GM06990 (cell line): ENCODE measurements around the gene CASTOR1.

ENCODE experiments used
- DNase-seq: peaks from one replicate; pipeline ENCODE4 v3.0.0-alpha.2; 2011; ENCODE audit not compliant: insufficient read length; ENCODE audit errors: extremely low read depth
- H3K27me3 ChIP-seq: replicated peaks from 2 replicates; pipeline ENCODE4 v1.6.0; 2011; ENCODE audit warnings: low read length; ENCODE audit not compliant: control insufficient read depth, insufficient read depth
- H3K36me3 ChIP-seq: 2 replicates; pipeline ENCODE4 v1.5.1; 2011; ENCODE audit warnings: low read length; ENCODE audit not compliant: control insufficient read depth, insufficient read depth
- H3K4me3 ChIP-seq: replicated peaks from 2 replicates; pipeline ENCODE4 v1.5.1; 2011; ENCODE audit warnings: low read depth, mild to moderate bottlenecking, control low read depth, low read length
- CTCF ChIP-seq: IDR thresholded peaks from 2 replicates; pipeline ENCODE4 v1.5.1; 2011; ENCODE audit warnings: low read length, control low read depth, mild to moderate bottlenecking, inconsistent platforms; ENCODE audit not compliant: insufficient read depth, poor library complexity, severe bottlenecking

The CASTOR1 gene

GRCh38 chr22:30306627-30307011, 17.3 kb upstream of the CASTOR1 start:
- Histone ChIP-seq H3K36me3 (peaks cover 7% of the 10 kb centered on the region), H3K27me3 (no peaks in the 10 kb centered on the region), H3K4me3 (peak overlapping the region; percentile 16)
- no peak for TF ChIP-seq CTCF
- DNase-seq, result no peak

- no peaks in the 10 kb centered on the region for H3K27me3 ChIP-seq
- no peak for TF ChIP-seq CTCF
- peak overlapping the region; percentile 47 for H3K4me3 ChIP-seq
- no peak for DNase-seq
- H3K36me3 ChIP-seq, result peaks cover 8% of the 10 kb centered on the region
Observed at GRCh38 chr22:30305906-30306626, 16.8 kb upstream of the CASTOR1 start.

GRCh38 chr22:30305519-30305905, 16.2 kb upstream of the CASTOR1 start:
- no peak for TF ChIP-seq CTCF
- Histone ChIP-seq H3K4me3 (peak overlapping the region; percentile 47), H3K27me3 (no peaks in the 10 kb centered on the region), H3K36me3 (peaks cover 11% of the 10 kb centered on the region)
- DNase-seq, result peak; percentile 72

GRCh38 chr22:30304495-30305244, 15.4 kb upstream of the CASTOR1 start:
- no peak for TF ChIP-seq CTCF
- H3K36me3 ChIP-seq, result peaks cover 15% of the 10 kb centered on the region
- H3K27me3 ChIP-seq, result no peaks in the 10 kb centered on the region
- DNase-seq, result no peak
- no peak overlapping the region for H3K4me3 ChIP-seq

- no peak for TF ChIP-seq CTCF
- Histone ChIP-seq H3K27me3 (no peaks in the 10 kb centered on the region), H3K36me3 (peaks cover 28% of the 10 kb centered on the region), H3K4me3 (no peak overlapping the region)
- DNase-seq, result no peak
Observed at GRCh38 chr22:30302810-30303138, 13.5 kb upstream of the CASTOR1 start.
